Measurements from ENCODE around the gene CIAO2A.

DNA sequence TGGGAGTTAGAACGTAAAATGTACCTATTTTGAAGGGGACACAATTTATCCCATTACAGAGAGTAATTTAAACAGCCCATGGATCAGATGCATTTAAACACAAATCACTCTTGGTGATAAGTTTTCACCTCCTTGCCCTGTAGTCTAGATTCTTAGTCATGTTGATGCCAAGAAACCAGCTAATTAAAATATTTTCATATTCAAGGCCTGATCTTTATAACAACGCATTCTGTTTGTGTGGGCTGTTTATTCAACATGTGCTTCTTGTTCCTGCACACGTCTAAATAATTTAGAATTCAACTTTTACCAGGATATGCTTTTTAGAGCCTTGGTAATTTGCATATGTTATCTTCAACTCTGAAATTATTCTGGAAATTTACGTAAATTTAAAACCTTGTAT lies 28.0 kb upstream of the CIAO2A start:
- TF ChIP-seq, protein P1, sequence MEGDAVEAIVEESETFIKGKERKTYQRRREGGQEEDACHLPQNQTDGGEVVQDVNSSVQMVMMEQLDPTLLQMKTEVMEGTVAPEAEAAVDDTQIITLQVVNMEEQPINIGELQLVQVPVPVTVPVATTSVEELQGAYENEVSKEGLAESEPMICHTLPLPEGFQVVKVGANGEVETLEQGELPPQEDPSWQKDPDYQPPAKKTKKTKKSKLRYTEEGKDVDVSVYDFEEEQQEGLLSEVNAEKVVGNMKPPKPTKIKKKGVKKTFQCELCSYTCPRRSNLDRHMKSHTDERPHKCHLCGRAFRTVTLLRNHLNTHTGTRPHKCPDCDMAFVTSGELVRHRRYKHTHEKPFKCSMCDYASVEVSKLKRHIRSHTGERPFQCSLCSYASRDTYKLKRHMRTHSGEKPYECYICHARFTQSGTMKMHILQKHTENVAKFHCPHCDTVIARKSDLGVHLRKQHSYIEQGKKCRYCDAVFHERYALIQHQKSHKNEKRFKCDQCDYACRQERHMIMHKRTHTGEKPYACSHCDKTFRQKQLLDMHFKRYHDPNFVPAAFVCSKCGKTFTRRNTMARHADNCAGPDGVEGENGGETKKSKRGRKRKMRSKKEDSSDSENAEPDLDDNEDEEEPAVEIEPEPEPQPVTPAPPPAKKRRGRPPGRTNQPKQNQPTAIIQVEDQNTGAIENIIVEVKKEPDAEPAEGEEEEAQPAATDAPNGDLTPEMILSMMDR (IDR thresholded peaks at IDR 0.05 in 4 of 5, conservative IDR thresholded peaks at IDR 0.05 in 1 of 5) = no peak
- TF ChIP-seq POLR2A (IDR thresholded peaks at IDR 0.05) = no peak
